WTC11 (cell line): ENCODE measurements around the gene PRKAG2. TPM values are rescaled to one million over a fixed set of nuclear protein-coding genes. Genes with fewer than 3 reads are reported as not detected.
"Not testable (repeated sequence)": the region's sequence is repeated elsewhere in the genome, so short reads cannot be mapped to it uniquely, and the experiment has no call there.

Experiments
- ATAC-seq: fragments of 200-7000 bp; cut with Tn5 transposase; 2 replicates; pipeline ENCODE4 v1.10.0; 2021; ENCODE audit warnings: mild to moderate bottlenecking, moderate library complexity
- CTCF ChIA-PET: fragments of 300-600 bp; sonication (Branson Sonifier 250); formaldehyde crosslinking; loops from one replicate; lab custom pipeline; 2021; ENCODE audit warnings: antibody characterized with exemption; lab: Charles Lee
- POLR2A ChIA-PET: fragments of 350-600 bp; sonication (Branson Sonifier 250); formaldehyde crosslinking; loops from one replicate; lab custom pipeline; 2021; ENCODE audit warnings: antibody characterized with exemption; lab: Charles Lee
- DNase-seq: peaks from one replicate; pipeline ENCODE4 v3.0.0; 2021; ENCODE audit warnings: low spot score
- H3K27ac Mint-ChIP-seq: 2 replicates; pipeline ENCODE4 v1.8.0; 2021; ENCODE audit warnings: mixed read lengths
- H3K27me3 Mint-ChIP-seq: 2 replicates; pipeline ENCODE4 v1.8.0; 2021; ENCODE audit warnings: low read depth, mild to moderate bottlenecking, moderate library complexity, mixed read lengths
- H3K36me3 Mint-ChIP-seq: 2 replicates; pipeline ENCODE4 v1.8.0; 2021; ENCODE audit warnings: mixed read lengths
- H3K4me1 Mint-ChIP-seq: 2 replicates; pipeline ENCODE4 v1.8.0; 2022; ENCODE audit warnings: mixed read lengths
- H3K4me3 Mint-ChIP-seq: 2 replicates; pipeline ENCODE4 v1.8.0; 2021; ENCODE audit warnings: mild to moderate bottlenecking, moderate library complexity, mixed read lengths
- H3K9me3 Mint-ChIP-seq: 2 replicates; pipeline ENCODE4 v1.8.0; 2021; ENCODE audit warnings: mixed read lengths
- ETV6 ChIP-seq: sonication (generic); formaldehyde crosslinking; IDR thresholded peaks from 2 replicates; pipeline ENCODE4 v1.8.1; 2022; ENCODE audit warnings: mild to moderate bottlenecking, missing genetic modification reagents
- GABPB1 ChIP-seq: sonication (generic); formaldehyde crosslinking; IDR thresholded peaks from 2 replicates; pipeline ENCODE4 v1.8.1; 2023; ENCODE audit warnings: mild to moderate bottlenecking, missing genetic modification reagents
- MYBL2 ChIP-seq: sonication (generic); formaldehyde crosslinking; IDR thresholded peaks from 2 replicates; pipeline ENCODE4 v1.8.1; 2023; ENCODE audit warnings: mild to moderate bottlenecking, moderate library complexity, missing genetic modification reagents
- NR3C1 ChIP-seq: sonication (generic); formaldehyde crosslinking; conservative IDR thresholded peaks from 2 replicates; pipeline ENCODE4 v1.8.1; 2023; ENCODE audit warnings: low read depth, mild to moderate bottlenecking, missing genetic modification reagents
- TEAD1 ChIP-seq: sonication (generic); formaldehyde crosslinking; IDR thresholded peaks from 2 replicates; pipeline ENCODE4 v1.8.0; 2022; ENCODE audit warnings: mild to moderate bottlenecking, missing genetic modification reagents
- ZBTB21 ChIP-seq: sonication (generic); formaldehyde crosslinking; IDR thresholded peaks from 2 replicates; pipeline ENCODE4 v1.8.1; 2023; ENCODE audit warnings: mild to moderate bottlenecking, missing genetic modification reagents, borderline replicate concordance
- ZNF219 ChIP-seq: sonication (generic); formaldehyde crosslinking; IDR thresholded peaks from 2 replicates; pipeline ENCODE4 v1.8.0; 2023; ENCODE audit warnings: missing genetic modification reagents, mild to moderate bottlenecking, borderline replicate concordance
- ZNF232 ChIP-seq: sonication (generic); formaldehyde crosslinking; IDR thresholded peaks from 2 replicates; pipeline ENCODE4 v1.8.0; 2022; ENCODE audit warnings: mild to moderate bottlenecking, missing genetic modification reagents
- ZNF671 ChIP-seq: fragments of 250-450 bp; sonication (Bioruptor Pico); IDR thresholded peaks from 2 replicates; pipeline ENCODE4 v1.8.0; 2021; ENCODE audit warnings: mild to moderate bottlenecking
- total RNA-seq: library from RNA; stranded (reverse); gene quantifications from 3 replicates; pipeline ENCODE4 v1.2.3, GENCODE V29; 2021
- TF ChIP-seq, protein P1 (sequence below): sonication (generic); formaldehyde crosslinking; IDR thresholded peaks from 2 replicates; pipeline ENCODE4 v1.8.0; 2023; ENCODE audit warnings: missing genetic modification reagents, mild to moderate bottlenecking, borderline replicate concordance
- TF ChIP-seq, protein P2 (sequence below): sonication (generic); formaldehyde crosslinking; IDR thresholded peaks from 2 replicates; pipeline ENCODE4 v1.8.1; 2023; ENCODE audit warnings: mild to moderate bottlenecking, missing genetic modification reagents
- TF ChIP-seq, protein P3 (sequence below): fragments of 250-450 bp; sonication (Bioruptor Pico); IDR thresholded peaks from 2 replicates; pipeline ENCODE4 v1.9.0; 2021; ENCODE audit warnings: moderate library complexity, mild to moderate bottlenecking, inconsistent platforms, borderline replicate concordance
- TF ChIP-seq, protein P4 (sequence below): sonication (generic); formaldehyde crosslinking; IDR thresholded peaks from 2 replicates; pipeline ENCODE4 v1.8.1; 2023; ENCODE audit warnings: mild to moderate bottlenecking, missing genetic modification reagents, moderate library complexity
- TF ChIP-seq, protein P5 (sequence below): sonication (generic); formaldehyde crosslinking; IDR thresholded peaks from 2 replicates; pipeline ENCODE4 v1.8.1; 2022; ENCODE audit warnings: mild to moderate bottlenecking, moderate library complexity, missing genetic modification reagents
- TF ChIP-seq, protein P6 (sequence below): sonication (generic); formaldehyde crosslinking; IDR thresholded peaks from 2 replicates; pipeline ENCODE4 v1.8.1; 2022; ENCODE audit warnings: low read depth, missing genetic modification reagents, borderline replicate concordance
- TF ChIP-seq, protein P7 (sequence below): fragments of 250-450 bp; sonication (Bioruptor Pico); conservative IDR thresholded peaks from 2 replicates; pipeline ENCODE4 v1.9.0; 2021; ENCODE audit warnings: mild to moderate bottlenecking

PRKAG2 gene
- total RNA-seq, 1 experiment from 2014 or later, result 20.3 TPM

DNA sequence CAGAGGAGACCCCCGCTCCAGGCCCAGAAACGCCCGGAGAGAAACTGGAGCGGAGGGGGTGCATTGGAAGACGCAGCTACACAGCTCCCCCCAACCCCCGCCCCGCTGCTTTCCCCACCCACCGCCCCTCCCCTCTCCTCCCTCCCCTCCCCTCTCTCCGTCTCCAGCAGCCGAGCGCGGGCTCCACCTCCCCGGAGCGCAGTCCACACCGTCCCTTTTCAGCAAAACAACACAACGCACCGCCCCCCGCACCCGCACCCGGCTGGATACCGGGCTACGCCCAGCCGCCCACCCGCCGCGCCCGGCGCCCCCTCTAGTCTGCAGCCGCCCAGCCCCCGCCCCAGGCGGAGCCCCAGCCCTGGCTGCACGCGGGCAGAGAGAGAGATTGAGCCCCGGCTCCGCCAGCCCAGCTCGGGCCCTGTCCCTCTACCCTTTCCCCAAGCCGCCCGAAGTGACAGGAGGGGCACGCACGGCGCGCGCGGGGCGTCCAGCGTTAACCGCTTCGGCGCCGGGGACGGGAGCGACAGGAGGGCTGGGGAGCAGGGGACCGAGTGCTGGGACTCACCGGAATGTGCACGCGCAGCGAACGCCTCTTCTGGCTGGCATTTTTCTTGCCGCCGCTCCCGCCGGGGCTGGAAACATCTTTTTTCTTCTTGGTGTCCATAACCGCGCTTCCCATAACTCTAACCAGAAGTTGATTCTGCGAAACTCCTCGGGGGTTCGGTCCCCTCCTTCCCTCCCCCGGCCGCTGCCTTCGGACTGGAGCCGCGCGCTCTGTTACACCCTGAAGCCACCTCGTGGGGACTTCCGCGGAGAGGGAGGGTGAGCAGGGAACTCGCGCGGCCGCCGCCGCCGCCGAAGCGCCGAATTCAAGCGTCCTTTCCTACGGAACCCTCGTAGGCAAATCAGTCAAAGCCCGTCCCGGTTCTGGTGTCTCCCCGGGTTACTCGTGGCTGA lies 695 bp downstream of the PRKAG2 start (continued):
- TF ChIP-seq, protein P1, sequence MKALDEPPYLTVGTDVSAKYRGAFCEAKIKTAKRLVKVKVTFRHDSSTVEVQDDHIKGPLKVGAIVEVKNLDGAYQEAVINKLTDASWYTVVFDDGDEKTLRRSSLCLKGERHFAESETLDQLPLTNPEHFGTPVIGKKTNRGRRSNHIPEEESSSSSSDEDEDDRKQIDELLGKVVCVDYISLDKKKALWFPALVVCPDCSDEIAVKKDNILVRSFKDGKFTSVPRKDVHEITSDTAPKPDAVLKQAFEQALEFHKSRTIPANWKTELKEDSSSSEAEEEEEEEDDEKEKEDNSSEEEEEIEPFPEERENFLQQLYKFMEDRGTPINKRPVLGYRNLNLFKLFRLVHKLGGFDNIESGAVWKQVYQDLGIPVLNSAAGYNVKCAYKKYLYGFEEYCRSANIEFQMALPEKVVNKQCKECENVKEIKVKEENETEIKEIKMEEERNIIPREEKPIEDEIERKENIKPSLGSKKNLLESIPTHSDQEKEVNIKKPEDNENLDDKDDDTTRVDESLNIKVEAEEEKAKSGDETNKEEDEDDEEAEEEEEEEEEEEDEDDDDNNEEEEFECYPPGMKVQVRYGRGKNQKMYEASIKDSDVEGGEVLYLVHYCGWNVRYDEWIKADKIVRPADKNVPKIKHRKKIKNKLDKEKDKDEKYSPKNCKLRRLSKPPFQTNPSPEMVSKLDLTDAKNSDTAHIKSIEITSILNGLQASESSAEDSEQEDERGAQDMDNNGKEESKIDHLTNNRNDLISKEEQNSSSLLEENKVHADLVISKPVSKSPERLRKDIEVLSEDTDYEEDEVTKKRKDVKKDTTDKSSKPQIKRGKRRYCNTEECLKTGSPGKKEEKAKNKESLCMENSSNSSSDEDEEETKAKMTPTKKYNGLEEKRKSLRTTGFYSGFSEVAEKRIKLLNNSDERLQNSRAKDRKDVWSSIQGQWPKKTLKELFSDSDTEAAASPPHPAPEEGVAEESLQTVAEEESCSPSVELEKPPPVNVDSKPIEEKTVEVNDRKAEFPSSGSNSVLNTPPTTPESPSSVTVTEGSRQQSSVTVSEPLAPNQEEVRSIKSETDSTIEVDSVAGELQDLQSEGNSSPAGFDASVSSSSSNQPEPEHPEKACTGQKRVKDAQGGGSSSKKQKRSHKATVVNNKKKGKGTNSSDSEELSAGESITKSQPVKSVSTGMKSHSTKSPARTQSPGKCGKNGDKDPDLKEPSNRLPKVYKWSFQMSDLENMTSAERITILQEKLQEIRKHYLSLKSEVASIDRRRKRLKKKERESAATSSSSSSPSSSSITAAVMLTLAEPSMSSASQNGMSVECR, result peak; percentile 55; the same call in 1 of the 2 replicates
- TF ChIP-seq, protein P2, sequence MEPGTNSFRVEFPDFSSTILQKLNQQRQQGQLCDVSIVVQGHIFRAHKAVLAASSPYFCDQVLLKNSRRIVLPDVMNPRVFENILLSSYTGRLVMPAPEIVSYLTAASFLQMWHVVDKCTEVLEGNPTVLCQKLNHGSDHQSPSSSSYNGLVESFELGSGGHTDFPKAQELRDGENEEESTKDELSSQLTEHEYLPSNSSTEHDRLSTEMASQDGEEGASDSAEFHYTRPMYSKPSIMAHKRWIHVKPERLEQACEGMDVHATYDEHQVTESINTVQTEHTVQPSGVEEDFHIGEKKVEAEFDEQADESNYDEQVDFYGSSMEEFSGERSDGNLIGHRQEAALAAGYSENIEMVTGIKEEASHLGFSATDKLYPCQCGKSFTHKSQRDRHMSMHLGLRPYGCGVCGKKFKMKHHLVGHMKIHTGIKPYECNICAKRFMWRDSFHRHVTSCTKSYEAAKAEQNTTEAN (CRISPR knock-in tag), result peak; percentile 75
- TF ChIP-seq, protein P3, sequence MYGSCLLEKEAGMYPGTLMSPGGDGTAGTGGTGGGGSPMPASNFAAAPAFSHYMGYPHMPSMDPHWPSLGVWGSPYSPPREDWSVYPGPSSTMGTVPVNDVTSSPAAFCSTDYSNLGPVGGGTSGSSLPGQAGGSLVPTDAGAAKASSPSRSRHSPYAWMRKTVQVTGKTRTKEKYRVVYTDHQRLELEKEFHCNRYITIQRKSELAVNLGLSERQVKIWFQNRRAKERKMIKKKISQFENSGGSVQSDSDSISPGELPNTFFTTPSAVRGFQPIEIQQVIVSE (CRISPR knock-in tag), result no peak
- TF ChIP-seq NR3C1 (CRISPR knock-in tag) (no peak), ZNF671 (CRISPR knock-in tag) (no peak), ZBTB21 (CRISPR knock-in tag) (no peak)
- TF ChIP-seq, protein P4, sequence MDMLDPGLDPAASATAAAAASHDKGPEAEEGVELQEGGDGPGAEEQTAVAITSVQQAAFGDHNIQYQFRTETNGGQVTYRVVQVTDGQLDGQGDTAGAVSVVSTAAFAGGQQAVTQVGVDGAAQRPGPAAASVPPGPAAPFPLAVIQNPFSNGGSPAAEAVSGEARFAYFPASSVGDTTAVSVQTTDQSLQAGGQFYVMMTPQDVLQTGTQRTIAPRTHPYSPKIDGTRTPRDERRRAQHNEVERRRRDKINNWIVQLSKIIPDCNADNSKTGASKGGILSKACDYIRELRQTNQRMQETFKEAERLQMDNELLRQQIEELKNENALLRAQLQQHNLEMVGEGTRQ, result no peak

DNA sequence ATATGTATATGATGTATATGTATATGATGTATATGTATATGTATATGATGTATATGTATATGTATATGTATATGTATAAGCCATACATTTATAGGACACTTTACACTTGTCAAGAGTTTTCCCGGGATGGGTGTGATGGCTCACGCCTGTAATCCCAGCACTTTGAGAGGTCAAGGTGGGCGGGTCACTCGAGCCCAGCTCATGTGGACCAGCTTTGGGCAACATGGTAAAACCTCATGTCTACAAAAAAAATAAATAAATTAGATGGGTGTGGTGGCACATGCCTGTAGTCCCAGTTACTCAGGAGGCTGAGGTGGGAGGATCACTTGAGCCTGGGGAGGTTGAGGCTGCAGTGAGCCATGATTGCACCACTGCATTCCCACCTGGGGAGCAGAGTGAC lies 2.4 kb downstream of the PRKAG2 start:
- H3K4me1 Mint-ChIP-seq, H3K27ac Mint-ChIP-seq, H3K36me3 Mint-ChIP-seq, POLR2A ChIA-PET, ATAC-seq, H3K9me3 Mint-ChIP-seq, DNase-seq: not testable (repeated sequence)
- Mint-ChIP-seq H3K4me3 (peak overlapping the region; percentile 86), H3K27me3 (peaks cover 34% of the 10 kb centered on the region)
- CTCF ChIA-PET, result interaction anchor here (0.8 to 3.1 kb wide), 2 partner anchors 11 to 91 kb away, joined by 4 to 19 read pairs; no protein-coding TSS in a partner anchor

DNA sequence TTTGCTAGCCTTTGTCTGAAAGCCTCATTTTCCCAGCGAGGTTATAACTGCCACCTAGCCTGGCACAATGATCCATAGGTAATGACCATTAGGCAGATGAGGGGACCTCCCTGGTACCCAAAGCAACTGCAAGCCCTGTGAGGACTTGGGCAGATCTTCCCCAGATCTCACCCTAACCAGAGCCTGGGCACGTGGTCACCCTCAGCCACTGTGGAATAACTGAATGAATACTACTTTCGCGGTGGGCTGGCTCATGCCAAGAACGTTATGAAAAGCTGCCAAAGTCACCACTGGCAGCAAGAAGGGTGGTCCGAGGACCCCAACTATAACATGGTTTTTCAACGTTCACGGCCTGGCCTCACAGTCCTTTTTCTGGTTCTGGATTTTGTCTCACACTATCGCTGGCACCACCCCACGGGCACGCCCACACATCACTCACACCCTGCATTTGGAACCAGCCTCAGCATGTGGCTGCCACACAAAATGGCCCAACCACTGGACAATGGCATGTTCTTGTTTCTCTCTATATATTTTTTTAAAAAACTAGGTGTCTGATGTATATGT lies 3.4 kb downstream of the PRKAG2 start:
- ChIA-PET CTCF (no interaction called here), POLR2A (no interaction called here)
- H3K4me3 Mint-ChIP-seq, result no peak overlapping the region
- H3K27ac Mint-ChIP-seq, result no peak overlapping the region
- ATAC-seq (no peak), DNase-seq (no peak)
- H3K4me1 Mint-ChIP-seq, result peaks cover 16% of the 10 kb centered on the region
- no peaks in the 10 kb centered on the region for H3K9me3 Mint-ChIP-seq
- H3K36me3 Mint-ChIP-seq, result no peaks in the 10 kb centered on the region
- H3K27me3 Mint-ChIP-seq, result peaks cover 24% of the 10 kb centered on the region
- no peak for TF ChIP-seq ETV6 (CRISPR knock-in tag)
- no peak for TF ChIP-seq ZNF219 (CRISPR knock-in tag)
- no peak for TF ChIP-seq MYBL2 (CRISPR knock-in tag)
- no peak for TF ChIP-seq TEAD1
- no peak for TF ChIP-seq ZNF232 (CRISPR knock-in tag)
- TF ChIP-seq, protein P5, sequence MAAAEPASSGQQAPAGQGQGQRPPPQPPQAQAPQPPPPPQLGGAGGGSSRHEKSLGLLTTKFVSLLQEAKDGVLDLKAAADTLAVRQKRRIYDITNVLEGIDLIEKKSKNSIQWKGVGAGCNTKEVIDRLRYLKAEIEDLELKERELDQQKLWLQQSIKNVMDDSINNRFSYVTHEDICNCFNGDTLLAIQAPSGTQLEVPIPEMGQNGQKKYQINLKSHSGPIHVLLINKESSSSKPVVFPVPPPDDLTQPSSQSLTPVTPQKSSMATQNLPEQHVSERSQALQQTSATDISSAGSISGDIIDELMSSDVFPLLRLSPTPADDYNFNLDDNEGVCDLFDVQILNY (CRISPR knock-in tag), result no peak
- no peak for TF ChIP-seq GABPB1
- TF ChIP-seq, protein P6, sequence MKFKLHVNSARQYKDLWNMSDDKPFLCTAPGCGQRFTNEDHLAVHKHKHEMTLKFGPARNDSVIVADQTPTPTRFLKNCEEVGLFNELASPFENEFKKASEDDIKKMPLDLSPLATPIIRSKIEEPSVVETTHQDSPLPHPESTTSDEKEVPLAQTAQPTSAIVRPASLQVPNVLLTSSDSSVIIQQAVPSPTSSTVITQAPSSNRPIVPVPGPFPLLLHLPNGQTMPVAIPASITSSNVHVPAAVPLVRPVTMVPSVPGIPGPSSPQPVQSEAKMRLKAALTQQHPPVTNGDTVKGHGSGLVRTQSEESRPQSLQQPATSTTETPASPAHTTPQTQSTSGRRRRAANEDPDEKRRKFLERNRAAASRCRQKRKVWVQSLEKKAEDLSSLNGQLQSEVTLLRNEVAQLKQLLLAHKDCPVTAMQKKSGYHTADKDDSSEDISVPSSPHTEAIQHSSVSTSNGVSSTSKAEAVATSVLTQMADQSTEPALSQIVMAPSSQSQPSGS, result no peak
- TF ChIP-seq, protein P7, sequence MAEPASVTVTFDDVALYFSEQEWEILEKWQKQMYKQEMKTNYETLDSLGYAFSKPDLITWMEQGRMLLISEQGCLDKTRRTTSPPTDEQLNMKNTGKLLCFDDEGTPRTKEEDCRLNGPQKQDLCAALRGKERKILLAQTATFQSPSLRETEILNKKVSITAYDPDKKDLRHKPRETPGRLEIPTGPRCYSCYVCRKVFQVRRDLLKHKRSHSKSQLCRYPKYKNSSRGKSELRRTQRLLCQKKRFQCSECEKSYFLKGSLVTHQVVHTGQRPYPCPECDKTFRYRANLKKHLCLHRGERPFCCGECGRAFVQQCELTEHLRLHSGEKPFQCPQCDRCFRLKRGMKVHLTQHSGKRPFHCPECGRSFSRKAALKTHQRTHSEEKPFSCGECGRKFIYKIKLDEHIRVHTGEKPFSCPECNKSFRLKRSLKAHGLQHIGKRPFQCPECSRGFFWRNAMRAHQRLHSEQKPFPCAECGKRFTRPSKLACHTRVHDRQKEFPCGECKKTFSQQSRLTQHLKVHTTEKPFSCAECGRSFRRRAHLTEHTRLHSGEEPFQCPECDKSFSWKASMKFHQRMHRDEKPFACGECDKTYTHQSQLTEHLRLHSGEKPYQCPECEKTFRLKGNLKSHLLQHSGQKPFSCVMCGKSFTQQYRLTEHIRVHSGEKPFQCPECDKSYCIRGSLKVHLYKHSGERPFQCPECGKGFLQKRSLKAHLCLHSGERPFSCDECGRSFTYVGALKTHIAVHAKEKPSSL (CRISPR knock-in tag), result no peak
